RWPE1 (cell line): ENCODE measurements around the gene ARGLU1.

ENCODE experiments used
- CTCF ChIA-PET: fragments of 350-600 bp; sonication (Branson Sonifier 250); formaldehyde crosslinking; extraction: SDS; loops from one replicate; lab custom pipeline; 2021; lab: Yijun Ruan, JAX
- POLR2A ChIA-PET: fragments of 400-600 bp; formaldehyde crosslinking; extraction: SDS; loops from one replicate; lab custom pipeline; 2020; ENCODE audit warnings: antibody characterized with exemption; ENCODE audit not compliant: low non-redundant PET; lab: Yijun Ruan, JAX
- DNase-seq: peaks from one replicate; pipeline ENCODE4 v3.0.0; 2012; ENCODE audit warnings: low spot score
- H3K27ac ChIP-seq: fragments of 450-650 bp; 2 replicates; pipeline ENCODE4 v1.5.1; 2017
- TF ChIP-seq, protein P1 (sequence below): fragments of 450-650 bp; conservative IDR thresholded peaks from 2 replicates; pipeline ENCODE4 v1.5.1; 2017; ENCODE audit warnings: low read depth, mild to moderate bottlenecking

ARGLU1 gene, protein sequence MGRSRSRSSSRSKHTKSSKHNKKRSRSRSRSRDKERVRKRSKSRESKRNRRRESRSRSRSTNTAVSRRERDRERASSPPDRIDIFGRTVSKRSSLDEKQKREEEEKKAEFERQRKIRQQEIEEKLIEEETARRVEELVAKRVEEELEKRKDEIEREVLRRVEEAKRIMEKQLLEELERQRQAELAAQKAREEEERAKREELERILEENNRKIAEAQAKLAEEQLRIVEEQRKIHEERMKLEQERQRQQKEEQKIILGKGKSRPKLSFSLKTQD

DNA sequence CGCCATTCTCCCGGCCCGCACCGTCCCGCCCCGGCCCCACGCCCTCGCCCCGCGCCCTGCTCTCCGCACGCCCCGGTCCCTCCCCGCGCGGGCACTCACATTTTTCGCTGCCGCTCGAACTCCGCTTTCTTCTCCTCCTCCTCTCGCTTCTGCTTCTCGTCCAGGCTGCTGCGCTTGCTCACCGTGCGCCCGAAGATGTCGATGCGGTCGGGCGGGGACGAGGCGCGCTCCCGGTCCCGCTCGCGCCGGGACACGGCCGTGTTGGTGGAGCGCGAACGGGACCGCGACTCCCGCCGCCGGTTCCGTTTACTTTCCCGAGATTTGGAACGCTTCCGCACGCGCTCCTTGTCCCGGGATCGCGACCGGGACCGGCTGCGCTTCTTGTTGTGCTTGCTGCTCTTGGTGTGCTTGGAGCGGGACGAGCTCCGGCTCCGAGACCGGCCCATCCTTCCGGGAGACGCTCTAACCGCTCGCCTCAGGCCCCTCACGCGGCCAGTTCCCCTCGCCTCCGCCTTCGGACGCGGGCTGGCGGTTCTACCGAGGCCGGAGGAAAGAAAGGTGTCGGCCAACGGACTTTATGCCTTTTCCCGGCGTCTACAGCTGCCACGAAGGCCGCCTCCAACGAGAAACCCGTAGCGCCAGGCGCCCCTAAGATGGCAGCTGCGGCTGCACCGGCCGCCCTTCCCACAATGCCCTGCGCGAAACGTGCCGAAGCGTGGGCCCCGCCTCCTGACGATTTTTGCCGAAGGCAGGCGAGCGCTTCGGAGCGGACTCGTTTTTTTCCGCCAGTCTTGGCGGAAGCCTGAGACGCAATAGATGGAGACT is at the start of gene ARGLU1:
Gene ARGLU1 (minus strand): TSS at position 664 of the 825 bp plus-strand sequence. CDS start 218 bp downstream, at position 446.
- H3K27ac ChIP-seq: peak within 1 kb of the TSS; percentile 91
- ChIA-PET CTCF (interaction anchor here (0.6 to 1.6 kb wide), 5 partner anchors 34 to 1229 kb away, joined by 3 to 7 read pairs (median 4); no protein-coding TSS in a partner anchor), POLR2A (interaction anchor here (0.7 to 1.2 kb wide), 2 partner anchors 32 to 96 kb away, joined by 4 to 11 read pairs; partner anchors contain the start of gene EFNB2)
- DNase-seq: peak; percentile 92
- TF ChIP-seq, protein P1, sequence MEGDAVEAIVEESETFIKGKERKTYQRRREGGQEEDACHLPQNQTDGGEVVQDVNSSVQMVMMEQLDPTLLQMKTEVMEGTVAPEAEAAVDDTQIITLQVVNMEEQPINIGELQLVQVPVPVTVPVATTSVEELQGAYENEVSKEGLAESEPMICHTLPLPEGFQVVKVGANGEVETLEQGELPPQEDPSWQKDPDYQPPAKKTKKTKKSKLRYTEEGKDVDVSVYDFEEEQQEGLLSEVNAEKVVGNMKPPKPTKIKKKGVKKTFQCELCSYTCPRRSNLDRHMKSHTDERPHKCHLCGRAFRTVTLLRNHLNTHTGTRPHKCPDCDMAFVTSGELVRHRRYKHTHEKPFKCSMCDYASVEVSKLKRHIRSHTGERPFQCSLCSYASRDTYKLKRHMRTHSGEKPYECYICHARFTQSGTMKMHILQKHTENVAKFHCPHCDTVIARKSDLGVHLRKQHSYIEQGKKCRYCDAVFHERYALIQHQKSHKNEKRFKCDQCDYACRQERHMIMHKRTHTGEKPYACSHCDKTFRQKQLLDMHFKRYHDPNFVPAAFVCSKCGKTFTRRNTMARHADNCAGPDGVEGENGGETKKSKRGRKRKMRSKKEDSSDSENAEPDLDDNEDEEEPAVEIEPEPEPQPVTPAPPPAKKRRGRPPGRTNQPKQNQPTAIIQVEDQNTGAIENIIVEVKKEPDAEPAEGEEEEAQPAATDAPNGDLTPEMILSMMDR: no peak

DNA sequence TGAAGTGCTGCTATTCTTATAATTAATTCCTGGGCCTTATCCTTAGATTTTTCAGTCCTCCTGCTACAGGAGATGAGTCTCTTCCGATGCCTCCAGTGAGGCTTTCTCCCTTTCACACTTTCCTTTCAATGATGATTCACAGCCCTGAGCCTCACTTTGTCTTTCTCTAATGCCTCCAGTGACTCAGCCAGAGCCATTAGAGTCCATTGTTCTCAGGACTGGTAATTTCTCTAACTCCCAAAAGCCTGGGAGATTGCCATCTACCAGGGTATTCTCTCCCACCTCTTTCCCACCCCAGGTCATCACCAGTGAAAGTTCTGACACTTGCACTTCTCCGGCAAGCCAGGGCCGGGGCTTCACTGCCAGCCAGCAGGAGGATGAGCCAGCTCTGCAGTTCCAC is 49.6 kb upstream of the ARGLU1 start:
- TF ChIP-seq, protein P1: no peak
- POLR2A ChIA-PET: no interaction called here
- CTCF ChIA-PET: no interaction called here
- peak; percentile 57 for DNase-seq
- H3K27ac ChIP-seq: no peak overlapping the region

DNA sequence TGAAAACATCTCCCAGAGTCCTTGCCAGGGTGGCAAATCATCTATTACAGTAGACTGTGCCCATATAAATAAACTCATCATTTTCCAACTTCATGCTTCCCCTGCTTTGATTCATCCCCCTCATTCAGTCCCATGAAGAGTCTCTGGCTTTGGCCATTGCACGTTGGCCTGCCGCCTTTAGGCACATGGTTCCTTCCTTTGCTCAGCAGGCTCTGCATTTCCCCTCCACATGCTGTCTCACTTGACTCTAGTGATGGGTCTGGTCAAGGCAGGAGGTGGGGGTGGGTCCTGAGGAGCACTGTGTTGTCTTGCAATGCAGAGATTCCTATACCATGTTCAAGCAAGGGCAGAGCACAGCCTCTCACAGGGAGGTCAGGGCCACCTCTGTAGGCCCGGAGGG is 48.8 kb upstream of the ARGLU1 start:
- ChIA-PET CTCF (no interaction called here), POLR2A (no interaction called here)
- H3K27ac ChIP-seq: no peak overlapping the region
- DNase-seq: no peak
- TF ChIP-seq, protein P1: no peak

DNA sequence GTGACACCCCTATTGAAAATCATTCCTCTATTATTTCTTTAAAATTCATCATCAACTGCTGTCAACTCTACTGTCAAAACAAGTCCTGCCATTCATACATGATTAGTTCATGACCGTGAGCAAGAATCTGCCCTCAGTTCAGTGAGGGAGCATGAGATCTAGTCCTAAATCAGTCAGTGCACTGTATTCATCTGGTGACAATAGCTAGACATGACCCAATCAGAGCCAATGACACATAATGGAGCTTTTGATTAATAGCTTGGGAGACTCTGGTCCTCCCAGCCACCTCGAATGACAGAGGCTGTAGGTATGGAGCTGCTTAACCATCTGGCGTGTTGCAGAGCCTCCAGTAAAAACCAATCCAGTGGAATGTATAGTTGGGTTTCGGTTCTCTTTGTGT is 46.9 kb upstream of the ARGLU1 start:
- TF ChIP-seq, protein P1: no peak
- POLR2A ChIA-PET: no interaction called here
- no peak overlapping the region for H3K27ac ChIP-seq
- DNase-seq: no peak
- CTCF ChIA-PET: no interaction called here

DNA sequence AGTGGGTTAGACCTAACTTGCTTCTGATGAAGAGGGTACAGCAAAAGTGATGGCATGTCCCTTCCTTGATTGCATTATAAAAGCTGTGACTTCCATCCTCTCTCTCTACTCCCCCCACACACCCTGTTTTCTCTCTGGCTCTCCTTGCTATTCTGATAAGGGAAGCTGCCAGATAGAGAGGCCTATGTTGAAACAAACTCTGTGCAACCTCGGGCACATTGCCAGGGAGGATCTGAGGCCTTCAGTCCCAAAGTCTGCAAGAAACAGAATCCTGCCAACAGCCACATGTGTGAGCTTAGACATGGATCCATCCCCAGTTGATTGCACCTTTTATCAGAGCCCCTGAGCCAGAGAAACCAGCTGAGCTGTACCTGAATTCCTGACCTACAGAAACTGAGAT is 44.8 kb upstream of the ARGLU1 start:
- POLR2A ChIA-PET: no interaction called here
- no peak for DNase-seq
- H3K27ac ChIP-seq: no peak overlapping the region
- TF ChIP-seq, protein P1: no peak
- CTCF ChIA-PET: no interaction called here

DNA sequence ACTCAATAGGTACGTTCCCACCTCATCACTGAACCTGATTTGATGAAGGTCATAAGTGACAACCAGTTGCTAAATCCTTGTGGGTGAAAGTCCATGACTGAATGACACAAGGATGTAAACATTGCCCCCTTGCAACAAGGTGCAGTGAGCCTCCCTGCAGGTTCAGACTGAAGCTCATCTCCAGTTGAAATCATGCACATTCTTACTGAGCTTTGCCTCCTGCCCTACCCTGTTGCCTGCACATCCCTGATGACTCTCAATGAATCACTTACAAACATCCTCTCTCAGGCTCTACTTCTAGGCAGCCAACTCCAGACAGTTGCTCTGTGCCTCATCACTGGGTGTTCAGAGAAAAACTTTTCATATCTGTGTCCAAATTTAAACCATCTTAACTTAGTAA is 42.5 kb upstream of the ARGLU1 start:
- H3K27ac ChIP-seq: no peak overlapping the region
- TF ChIP-seq, protein P1: no peak
- ChIA-PET POLR2A (no interaction called here), CTCF (no interaction called here)
- peak; percentile 37 for DNase-seq
